ENCODE measurements around the gene OR4X1.
"Not testable (repeated sequence)": the region's sequence is repeated elsewhere in the genome, so short reads cannot be mapped to it uniquely, and the experiment has no call there.

OR4X1 gene, protein sequence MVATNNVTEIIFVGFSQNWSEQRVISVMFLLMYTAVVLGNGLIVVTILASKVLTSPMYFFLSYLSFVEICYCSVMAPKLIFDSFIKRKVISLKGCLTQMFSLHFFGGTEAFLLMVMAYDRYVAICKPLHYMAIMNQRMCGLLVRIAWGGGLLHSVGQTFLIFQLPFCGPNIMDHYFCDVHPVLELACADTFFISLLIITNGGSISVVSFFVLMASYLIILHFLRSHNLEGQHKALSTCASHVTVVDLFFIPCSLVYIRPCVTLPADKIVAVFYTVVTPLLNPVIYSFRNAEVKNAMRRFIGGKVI

DNA sequence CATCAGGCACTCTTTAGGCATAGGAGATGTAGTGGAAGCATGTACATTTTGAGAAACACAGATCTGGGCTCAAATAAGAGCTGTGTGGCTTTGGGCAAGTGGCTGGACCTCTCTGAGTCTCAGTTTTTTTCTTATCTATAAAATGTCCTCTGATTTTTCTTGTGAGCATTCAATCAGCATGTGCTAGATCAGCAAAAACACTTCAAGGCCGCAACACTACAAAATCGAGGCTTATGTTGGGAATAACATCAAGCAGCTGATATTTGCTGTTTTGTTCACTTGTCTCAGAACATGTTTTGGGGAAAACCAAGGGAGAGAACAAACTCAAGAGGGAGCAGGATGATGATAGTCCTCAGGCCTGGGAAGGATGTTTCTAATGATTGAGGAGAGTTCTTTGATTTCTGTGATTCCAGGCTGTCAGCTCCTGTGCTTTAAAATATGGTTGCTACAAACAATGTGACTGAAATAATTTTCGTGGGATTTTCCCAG, at the start of gene OR4X1:
OR4X1 (plus strand) TSS at position 439 of the 489 bp plus-strand sequence; CDS start at position 439, 0 bp downstream.
- TF ChIP-seq, protein P1, sequence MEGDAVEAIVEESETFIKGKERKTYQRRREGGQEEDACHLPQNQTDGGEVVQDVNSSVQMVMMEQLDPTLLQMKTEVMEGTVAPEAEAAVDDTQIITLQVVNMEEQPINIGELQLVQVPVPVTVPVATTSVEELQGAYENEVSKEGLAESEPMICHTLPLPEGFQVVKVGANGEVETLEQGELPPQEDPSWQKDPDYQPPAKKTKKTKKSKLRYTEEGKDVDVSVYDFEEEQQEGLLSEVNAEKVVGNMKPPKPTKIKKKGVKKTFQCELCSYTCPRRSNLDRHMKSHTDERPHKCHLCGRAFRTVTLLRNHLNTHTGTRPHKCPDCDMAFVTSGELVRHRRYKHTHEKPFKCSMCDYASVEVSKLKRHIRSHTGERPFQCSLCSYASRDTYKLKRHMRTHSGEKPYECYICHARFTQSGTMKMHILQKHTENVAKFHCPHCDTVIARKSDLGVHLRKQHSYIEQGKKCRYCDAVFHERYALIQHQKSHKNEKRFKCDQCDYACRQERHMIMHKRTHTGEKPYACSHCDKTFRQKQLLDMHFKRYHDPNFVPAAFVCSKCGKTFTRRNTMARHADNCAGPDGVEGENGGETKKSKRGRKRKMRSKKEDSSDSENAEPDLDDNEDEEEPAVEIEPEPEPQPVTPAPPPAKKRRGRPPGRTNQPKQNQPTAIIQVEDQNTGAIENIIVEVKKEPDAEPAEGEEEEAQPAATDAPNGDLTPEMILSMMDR (IDR thresholded peaks at IDR 0.05; ENCODE audit: extremely low read depth, missing control alignments), result no peak
- DNase-seq (ENCODE audit: low spot score), result no peak

DNA sequence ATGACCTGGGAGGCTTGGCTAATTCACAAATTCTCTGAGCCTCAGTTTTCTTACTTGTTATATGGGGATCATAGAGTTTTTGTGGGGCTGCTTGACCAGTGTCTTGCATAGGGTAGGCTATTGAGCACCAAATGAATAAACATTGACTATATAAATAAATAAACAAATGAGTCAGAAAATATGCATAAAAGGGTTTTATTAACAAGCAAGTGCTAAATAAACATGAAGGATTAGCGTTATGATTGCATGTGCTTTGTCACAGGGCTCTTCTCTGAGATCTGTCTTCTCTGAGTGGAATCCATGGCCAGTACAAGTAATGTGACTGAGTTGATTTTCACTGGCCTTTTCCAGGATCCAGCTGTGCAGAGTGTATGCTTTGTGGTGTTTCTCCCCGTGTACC, 47.2 kb upstream of the OR4X1 start, which contains the start of gene OR4B1:
OR4B1 (plus strand) TSS at position 301 of the 400 bp plus-strand sequence; CDS start at position 301, 0 bp downstream.
- TF ChIP-seq, protein P1 (IDR thresholded peaks at IDR 0.05; ENCODE audit: extremely low read depth, missing control alignments), result no peak
- no peak for DNase-seq (ENCODE audit: low spot score)

DNA sequence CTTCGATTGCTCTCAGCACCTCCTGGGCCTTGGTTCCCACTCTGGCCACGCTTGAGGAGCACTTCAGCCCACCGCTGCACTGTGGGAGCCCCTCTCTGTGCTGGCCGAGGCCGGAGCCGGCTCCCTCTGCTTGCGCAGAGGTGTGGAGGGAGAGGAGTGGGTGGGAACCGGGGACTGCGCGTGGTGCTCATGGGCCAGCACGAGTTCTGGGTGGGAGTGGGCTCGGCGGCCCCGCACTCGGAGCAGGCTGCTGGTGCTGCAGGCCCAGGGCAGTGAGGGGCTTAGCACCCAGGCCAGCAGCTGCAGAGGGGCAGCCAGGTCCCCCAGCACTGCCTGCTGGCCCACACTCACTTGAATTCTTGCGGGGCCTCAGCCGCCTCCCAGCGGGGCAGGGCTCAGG, 34.9 kb upstream of the OR4X1 start:
- DNase-seq (ENCODE audit: low spot score), result no peak
- TF ChIP-seq, protein P1 (IDR thresholded peaks at IDR 0.05; ENCODE audit: extremely low read depth, missing control alignments), result no peak

DNA sequence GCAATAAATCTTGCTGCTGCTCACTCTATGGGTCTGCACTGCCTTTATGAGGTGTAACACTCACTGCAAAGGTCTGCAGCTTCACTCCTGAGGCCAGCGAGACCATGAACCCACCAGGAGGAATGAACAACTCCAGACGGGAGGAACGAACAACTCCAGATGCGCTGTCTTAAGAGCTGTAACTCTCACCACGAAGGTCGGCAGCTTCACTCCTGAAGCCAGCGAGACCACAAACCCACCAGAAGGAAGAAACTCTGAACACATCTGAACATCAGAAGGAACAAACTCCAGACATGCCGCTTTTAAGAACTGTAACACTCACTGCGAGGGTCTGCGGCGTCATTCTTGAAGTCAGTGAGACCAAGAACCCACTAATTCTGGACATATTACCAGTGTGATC, 33.6 kb upstream of the OR4X1 start:
- DNase-seq (ENCODE audit: low spot score), result not testable (repeated sequence)

DNA sequence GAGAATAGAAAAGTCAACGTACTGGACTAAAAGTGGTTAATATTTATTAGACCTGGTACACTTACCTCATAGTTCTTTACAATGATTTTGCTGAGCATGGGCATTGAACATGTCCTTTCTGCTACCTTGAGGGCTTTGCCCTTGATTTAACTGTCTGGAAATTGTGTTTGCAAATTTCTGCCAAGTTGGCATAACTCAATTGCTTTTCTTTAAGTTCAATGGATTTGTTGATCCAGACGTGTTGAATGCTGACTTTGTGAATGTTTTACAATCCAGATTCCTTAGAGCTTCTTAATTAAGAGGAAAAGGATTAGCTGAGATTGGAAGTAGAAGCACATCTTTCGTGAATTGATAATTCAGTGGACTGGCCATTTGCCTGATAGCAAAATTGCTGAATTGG, 25.9 kb upstream of the OR4X1 start:
- TF ChIP-seq, protein P1 (IDR thresholded peaks at IDR 0.05; ENCODE audit: extremely low read depth, missing control alignments), result no peak
- DNase-seq (ENCODE audit: low spot score), result no peak

DNA sequence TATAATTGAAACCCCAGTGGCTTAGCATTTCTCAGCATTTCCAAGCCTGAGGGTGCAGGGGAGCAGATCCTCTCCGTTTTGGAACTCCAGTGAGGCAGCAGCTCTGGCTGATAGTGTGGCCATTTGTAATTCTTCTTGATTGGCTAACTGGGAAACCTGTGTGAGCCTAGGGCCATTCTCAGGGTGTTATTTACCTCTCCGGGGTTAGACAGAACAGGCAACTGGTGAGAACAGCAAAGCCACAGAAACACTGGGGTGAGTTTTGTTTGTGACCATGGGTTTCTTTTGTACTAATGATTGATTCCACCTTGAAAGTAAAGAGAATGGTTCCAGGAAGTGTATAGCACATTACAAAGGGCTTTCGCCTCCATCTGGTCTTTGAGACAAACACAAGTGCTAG, 21.2 kb upstream of the OR4X1 start:
- TF ChIP-seq, protein P1 (IDR thresholded peaks at IDR 0.05; ENCODE audit: extremely low read depth, missing control alignments), result no peak
- DNase-seq (ENCODE audit: low spot score), result no peak

DNA sequence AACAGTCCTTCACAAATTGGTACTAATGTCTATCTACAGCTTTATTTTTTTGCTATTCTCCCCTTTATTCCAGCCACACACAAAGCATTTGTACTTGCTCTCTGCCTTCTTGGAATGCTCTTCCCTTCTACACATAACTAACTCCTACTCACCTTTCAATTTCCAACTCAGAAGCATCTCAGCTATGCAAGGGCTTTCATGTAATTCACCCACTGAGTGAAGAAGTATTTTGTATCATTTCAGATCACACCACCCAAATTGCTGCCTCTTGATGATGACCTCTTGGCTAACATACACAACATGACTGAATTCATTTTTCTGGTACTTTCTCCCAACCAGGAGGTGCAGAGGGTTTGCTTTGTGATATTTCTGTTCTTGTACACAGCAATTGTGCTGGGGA, 18.9 kb upstream of the OR4X1 start, which contains the start of gene OR4X2:
OR4X2 (plus strand) TSS at position 301 of the 400 bp plus-strand sequence; CDS start at position 301, 0 bp downstream.
- no peak for DNase-seq (ENCODE audit: low spot score)
- TF ChIP-seq, protein P1 (IDR thresholded peaks at IDR 0.05; ENCODE audit: extremely low read depth, missing control alignments), result no peak

DNA sequence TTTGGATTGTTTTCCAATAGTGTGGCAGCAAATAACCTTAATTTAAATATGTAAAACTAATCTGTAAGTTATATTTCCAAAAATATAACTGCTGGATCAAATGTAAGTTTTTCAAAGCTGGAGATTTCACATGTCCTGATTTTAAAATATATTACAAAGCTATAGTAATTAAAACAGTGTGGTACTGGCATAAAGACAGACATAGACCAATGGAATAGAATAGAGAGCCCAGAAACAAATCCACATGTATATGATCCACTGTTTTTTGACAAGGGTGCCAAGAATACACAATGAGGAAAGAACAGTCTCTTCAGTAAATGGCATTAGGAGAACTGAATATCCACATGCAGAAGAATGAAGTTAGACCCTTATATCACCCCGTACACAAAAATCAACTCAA, 14.8 kb upstream of the OR4X1 start:
- TF ChIP-seq, protein P1 (IDR thresholded peaks at IDR 0.05; ENCODE audit: extremely low read depth, missing control alignments), result no peak
- DNase-seq (ENCODE audit: low spot score), result no peak
